GM12892 (cell line): ENCODE measurements around the gene MEI1.

Source experiments
- POLR2A ChIP-seq: IDR thresholded peaks from 2 replicates; pipeline ENCODE4 v1.6.1; 2011; ENCODE audit warnings: low read depth, low read length, control low read depth
- POLR2AphosphoS5 ChIP-seq: IDR thresholded peaks from 2 replicates; pipeline ENCODE4 v1.6.1; 2011; ENCODE audit warnings: low read depth, low read length, control low read depth

DNA sequence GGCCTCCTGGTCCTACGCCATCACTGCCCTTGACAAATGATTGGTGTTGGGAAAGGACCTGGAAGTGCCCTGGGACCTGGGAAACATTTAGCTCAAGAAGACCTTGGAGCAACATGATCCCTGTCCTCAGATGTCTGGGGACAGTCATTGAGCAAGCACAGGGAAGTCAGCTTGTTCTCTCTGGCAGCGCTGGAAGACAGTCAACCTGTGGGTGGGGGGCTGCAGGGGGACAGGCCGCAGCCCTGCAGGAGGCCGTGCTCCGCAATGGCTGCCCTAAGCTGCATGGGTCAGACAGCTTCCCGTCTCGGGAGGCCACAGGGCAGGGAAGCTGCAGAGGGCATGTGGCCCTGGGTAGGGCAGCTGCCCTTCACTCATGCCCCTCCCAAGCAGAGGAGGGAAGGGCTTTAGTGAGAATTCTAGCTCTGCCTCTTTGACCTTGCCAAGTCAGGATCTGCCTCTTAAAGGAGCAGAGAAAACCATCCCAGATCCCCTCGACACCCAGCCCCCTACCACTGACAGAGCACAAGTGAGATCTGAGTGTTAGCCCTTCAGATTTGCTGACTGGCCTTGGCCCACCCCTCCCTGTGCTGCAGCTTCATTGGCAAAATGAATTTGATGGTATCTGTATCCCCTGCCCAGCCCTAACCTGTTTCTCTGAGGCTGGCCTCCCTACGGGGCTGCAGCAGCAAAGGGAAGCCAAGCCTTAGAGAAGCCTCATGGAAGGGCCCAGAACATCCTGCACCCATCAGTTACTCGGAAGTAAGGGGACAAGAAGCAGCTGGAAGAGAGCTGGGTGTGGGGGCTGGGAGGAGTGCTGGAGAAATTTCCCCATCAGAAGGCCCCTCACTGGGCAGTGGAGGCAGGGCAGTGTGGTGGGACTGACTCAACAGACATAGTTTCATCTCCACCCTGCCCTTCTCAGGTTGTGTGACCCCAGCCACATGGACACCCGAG lies 127.4 kb downstream of the MEI1 start:
- TF ChIP-seq POLR2AphosphoS5 (no peak), POLR2A (no peak)
